Sigmoid colon (tissue), 7 donors: ENCODE data around the gene ADARB2. TPM values are rescaled to one million over a fixed set of nuclear protein-coding genes. Genes with fewer than 3 reads are reported as not detected.

ENCODE experiments used
- DNase-seq: peaks from one replicate; pipeline ENCODE4 v3.0.0-alpha.2; 2019
- H3K27ac ChIP-seq, 4 donors: fragments of 200-600 bp; sonication (generic); one replicate each; pipeline ENCODE4 v1.5.1; 2016 to 2019; ENCODE audit warnings: mild to moderate bottlenecking in 1 of 4
- H3K27me3 ChIP-seq, 3 donors: fragments of 200-600 bp; sonication (generic); one replicate each; pipeline ENCODE4 v1.5.1; 2019; ENCODE audit warnings: mild to moderate bottlenecking in 1 of 3
- H3K36me3 ChIP-seq, 4 donors: fragments of 200-600 bp; sonication (generic); one replicate each; pipeline ENCODE4 v1.5.1; 2016 to 2019
- H3K4me1 ChIP-seq, 4 donors: fragments of 200-600 bp; sonication (generic); one replicate each; pipeline ENCODE4 v1.5.1; 2017 to 2019
- H3K4me3 ChIP-seq, 4 donors: fragments of 200-600 bp; sonication (generic); one replicate each; pipeline ENCODE4 v1.5.1; 2017 to 2019; ENCODE audit warnings: mild to moderate bottlenecking in 2 of 4, moderate library complexity in 1 of 4
- H3K9me3 ChIP-seq, 4 donors: fragments of 200-600 bp in 3 of 4; sonication (generic) in 3 of 4; one replicate each; pipeline versions ENCODE4 v1.5.1 to v1.6.1; 2013 to 2019
- EP300 ChIP-seq, 4 donors: sonication (generic); formaldehyde crosslinking; IDR thresholded peaks; one replicate each; pipeline ENCODE4 v1.6.1; 2017; ENCODE audit warnings: antibody characterized with exemption in 4 of 4
- POLR2A ChIP-seq, 2 donors: fragments of 450-650 bp; IDR thresholded peaks; one replicate each; pipeline ENCODE4 v1.6.1; 2016; ENCODE audit warnings: antibody characterized with exemption in 2 of 2, mild to moderate bottlenecking in 2 of 2, moderate library complexity in 2 of 2
- POLR2AphosphoS5 ChIP-seq, 4 donors: sonication (generic); formaldehyde crosslinking; IDR thresholded peaks; one replicate each; pipeline ENCODE4 v1.6.1; 2017; ENCODE audit warnings: antibody characterized with exemption in 4 of 4
- WGBS, 2 donors: extraction: QIAGEN DNeasy Blood & Tissue Kit; methylation state at CpG; one replicate each; pipeline ENCODE4 v1.1.7; 2013; 5-methylcytosine and 5-hydroxymethylcytosine counted together
- intact Hi-C: fragments of 100-400 bp; cut with DNase I; formaldehyde crosslinking; loops from one replicate; pipeline ENCODE4 v1.15.1; 2023
- polyA plus RNA-seq, 3 donors: library from polyadenylated mRNA; stranded (reverse); fragments of 200-250 nt; gene quantifications; one replicate each; pipeline ENCODE4 v1.2.3, GENCODE V29; 2013
- total RNA-seq, 4 donors: library from RNA; depleted of rRNA; stranded (reverse); fragments of >200 nt; gene quantifications; one replicate each; pipeline ENCODE4 v1.1.0, GENCODE V29; 2016
- TF ChIP-seq, protein P1 (sequence below), 4 experiments: fragments of 450-650 bp in 3 of 4; fragments of 200-600 bp in 1 of 4; IDR thresholded peaks; one replicate each; pipeline ENCODE4 v1.5.1; 2016 to 2019; ENCODE audit warnings: antibody characterized with exemption in 4 of 4, mild to moderate bottlenecking in 3 of 4, moderate library complexity in 2 of 4
- donor health status: healthy with polysubstance abuse.
- donor health status: Bipolar disorder and iron deficiency.
- donor health status: healthy.

Gene ADARB2
- total and polyA plus RNA-seq, 7 donors = 0.60 to 5.9 (median 3.5) TPM; not detected in 1

DNA sequence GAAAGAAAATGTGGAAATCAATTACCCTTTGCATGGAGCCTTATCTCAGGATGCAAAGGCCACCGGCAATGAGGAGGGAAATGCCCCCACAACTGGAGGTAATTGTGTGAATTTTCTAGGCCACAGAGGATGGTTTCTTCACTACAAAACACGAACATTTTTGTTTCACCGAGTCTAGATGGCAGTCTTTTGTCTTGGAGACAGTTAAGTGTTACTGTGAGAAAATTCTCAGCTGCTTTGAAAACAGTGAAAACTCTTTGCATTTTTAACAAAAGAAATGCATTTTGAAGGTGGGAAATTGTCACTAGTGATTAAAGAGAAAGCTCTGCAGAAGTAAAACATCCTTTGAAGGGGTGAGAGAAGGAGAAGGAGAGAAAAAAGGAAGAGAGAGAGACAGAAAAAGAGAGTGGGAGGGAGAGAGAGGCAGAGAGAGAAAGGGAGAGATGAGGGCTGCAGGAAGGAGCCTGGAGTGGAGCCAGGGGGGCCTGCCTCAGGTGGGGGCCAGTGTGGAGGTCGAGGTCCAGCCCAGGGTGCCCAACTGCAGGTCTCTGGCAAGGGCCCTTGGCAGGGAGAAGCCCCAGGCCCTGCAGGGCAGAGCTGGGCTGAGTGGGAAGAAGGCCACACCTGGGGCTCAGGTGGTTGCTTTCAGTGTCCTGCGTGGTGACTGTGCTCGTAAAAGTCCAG lies 261.4 kb downstream of the ADARB2 start:
- TF ChIP-seq POLR2AphosphoS5 (IDR thresholded peaks at IDR 0.05) (no peak), POLR2A (IDR thresholded peaks at IDR 0.05) (no peak), EP300 (IDR thresholded peaks at IDR 0.05) (no peak)
- TF ChIP-seq, protein P1, sequence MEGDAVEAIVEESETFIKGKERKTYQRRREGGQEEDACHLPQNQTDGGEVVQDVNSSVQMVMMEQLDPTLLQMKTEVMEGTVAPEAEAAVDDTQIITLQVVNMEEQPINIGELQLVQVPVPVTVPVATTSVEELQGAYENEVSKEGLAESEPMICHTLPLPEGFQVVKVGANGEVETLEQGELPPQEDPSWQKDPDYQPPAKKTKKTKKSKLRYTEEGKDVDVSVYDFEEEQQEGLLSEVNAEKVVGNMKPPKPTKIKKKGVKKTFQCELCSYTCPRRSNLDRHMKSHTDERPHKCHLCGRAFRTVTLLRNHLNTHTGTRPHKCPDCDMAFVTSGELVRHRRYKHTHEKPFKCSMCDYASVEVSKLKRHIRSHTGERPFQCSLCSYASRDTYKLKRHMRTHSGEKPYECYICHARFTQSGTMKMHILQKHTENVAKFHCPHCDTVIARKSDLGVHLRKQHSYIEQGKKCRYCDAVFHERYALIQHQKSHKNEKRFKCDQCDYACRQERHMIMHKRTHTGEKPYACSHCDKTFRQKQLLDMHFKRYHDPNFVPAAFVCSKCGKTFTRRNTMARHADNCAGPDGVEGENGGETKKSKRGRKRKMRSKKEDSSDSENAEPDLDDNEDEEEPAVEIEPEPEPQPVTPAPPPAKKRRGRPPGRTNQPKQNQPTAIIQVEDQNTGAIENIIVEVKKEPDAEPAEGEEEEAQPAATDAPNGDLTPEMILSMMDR (IDR thresholded peaks at IDR 0.05) = no peak
- DNase-seq = no peak
- no peak overlapping the region for H3K4me3 ChIP-seq
- H3K36me3 ChIP-seq = no peaks in the 10 kb centered on the region
- no peak overlapping the region for H3K27ac ChIP-seq
- H3K27me3 ChIP-seq = peaks cover 0 to 8% (median 0%) of the 10 kb centered on the region in 3 donors
- 15 to 31% methylated on average over 6 of the region's 6 CpGs for WGBS, 2 donors
- H3K9me3 ChIP-seq = no peaks in the 10 kb centered on the region
- intact Hi-C loops = no loop called here
- H3K4me1 ChIP-seq = no peaks in the 10 kb centered on the region

DNA sequence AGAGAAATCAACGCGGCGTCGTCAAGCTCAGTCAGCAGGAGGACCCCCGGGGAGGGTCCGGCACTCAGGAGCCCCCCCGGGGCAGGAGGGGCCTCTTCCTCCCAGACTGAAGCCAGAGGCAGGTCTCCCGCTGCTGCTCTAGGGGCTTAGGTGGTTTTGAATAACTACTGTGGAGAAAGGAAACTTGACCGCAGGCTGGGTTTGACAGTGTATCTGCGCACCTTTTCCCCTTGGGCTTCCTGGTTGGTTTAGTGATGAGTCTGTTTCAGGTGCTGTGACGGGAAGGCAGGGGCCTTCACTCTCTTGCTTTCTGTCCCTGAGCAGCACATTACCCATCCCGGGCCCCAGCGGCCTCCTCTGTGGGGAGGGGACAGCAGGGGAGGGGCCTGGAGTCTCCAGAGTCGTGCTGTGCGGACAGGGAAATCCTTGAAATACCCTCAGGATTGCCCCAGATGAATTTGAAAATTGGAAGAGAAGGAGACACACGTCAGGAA lies 262.2 kb downstream of the ADARB2 start:
- Histone ChIP-seq H3K9me3 (no peaks in the 10 kb centered on the region), H3K4me3 (no peak overlapping the region), H3K36me3 (no peaks in the 10 kb centered on the region), H3K4me1 (no peaks in the 10 kb centered on the region), H3K27ac (no peak overlapping the region), H3K27me3 (peaks cover 0 to 8% (median 0%) of the 10 kb centered on the region in 3 donors)
- no peak for DNase-seq
- TF ChIP-seq, protein P1 (IDR thresholded peaks at IDR 0.05) = no peak
- no peak for TF ChIP-seq POLR2AphosphoS5 (IDR thresholded peaks at IDR 0.05)
- TF ChIP-seq EP300 (IDR thresholded peaks at IDR 0.05) = no peak
- TF ChIP-seq POLR2A (IDR thresholded peaks at IDR 0.05) = no peak
- intact Hi-C loops = no loop called here
- 30 to 56% methylated on average over 16 of the region's 16 CpGs for WGBS, 2 donors

DNA sequence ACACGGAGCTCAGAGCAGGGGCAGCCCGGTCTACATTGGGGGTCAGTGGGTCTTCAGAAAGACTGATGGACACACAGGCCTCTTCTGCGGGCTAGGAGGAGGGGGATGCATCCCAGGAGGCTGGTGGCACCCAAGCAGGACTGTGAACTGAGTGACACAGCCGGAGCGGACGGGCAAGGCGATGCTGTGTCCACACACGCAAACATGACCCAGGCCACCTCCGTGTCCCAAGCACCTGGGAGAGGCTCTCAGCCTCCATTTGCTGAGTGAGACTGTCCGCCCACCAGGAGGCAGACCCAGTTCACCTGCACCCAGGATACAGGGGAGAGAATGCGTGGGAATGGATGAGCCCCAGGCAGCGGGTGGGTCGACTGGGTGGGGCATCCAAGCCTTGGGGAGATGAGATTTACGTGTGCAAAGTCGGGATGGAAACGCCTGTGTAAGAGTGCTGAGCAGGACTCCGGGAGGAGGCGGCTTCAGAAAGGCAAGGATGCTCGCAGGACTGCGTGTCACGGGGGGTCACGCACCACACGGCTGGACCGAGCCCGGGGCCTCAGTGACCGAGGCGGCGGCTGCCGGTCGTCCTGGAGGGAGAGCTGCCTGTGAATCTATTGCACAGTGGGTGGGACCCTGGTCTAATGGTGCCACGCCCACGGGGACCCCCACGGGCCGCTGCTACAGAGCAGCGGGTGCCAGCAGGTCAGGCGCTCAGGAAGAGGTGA lies 262.8 kb downstream of the ADARB2 start:
- H3K27ac ChIP-seq = no peak overlapping the region
- no peak overlapping the region for H3K4me3 ChIP-seq
- intact Hi-C loops = no loop called here
- no peaks in the 10 kb centered on the region for H3K9me3 ChIP-seq
- 70 to 75% methylated on average over 36 of the region's 36 CpGs for WGBS, 2 donors
- TF ChIP-seq, protein P1 (IDR thresholded peaks at IDR 0.05) = no peak
- no peak for TF ChIP-seq POLR2AphosphoS5 (IDR thresholded peaks at IDR 0.05)
- TF ChIP-seq EP300 (IDR thresholded peaks at IDR 0.05) = no peak
- no peak for TF ChIP-seq POLR2A (IDR thresholded peaks at IDR 0.05)
- DNase-seq = no peak
- H3K4me1 ChIP-seq = no peaks in the 10 kb centered on the region
- H3K27me3 ChIP-seq = peaks cover 0 to 8% (median 0%) of the 10 kb centered on the region in 3 donors
- H3K36me3 ChIP-seq = no peaks in the 10 kb centered on the region

DNA sequence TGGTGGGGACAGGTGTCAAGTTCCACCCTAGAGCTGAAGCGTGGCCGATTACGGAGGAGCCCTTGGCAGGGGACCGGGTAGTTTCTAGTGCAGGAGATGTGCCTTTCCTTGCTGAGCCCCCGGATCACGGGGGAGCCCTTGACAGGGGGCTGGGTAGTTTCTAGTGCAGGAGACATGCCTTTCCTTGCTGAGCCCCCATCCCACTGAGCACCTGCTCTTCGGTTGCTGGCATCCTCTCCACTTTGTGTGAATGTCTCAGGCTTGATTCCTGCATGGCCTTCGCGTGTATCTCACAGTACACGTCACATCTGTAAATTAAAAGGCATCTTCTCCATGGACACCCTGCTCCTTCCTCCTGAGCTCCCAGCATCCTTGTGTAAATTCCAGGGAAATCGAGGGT lies 263.5 kb downstream of the ADARB2 start:
- H3K9me3 ChIP-seq = no peaks in the 10 kb centered on the region
- H3K4me1 ChIP-seq = no peaks in the 10 kb centered on the region
- WGBS, 2 donors = 80 to 84% methylated on average over 11 of the region's 11 CpGs
- intact Hi-C loops = no loop called here
- DNase-seq = no peak
- no peak overlapping the region for H3K4me3 ChIP-seq
- H3K27me3 ChIP-seq = peaks cover 0 to 11% (median 0%) of the 10 kb centered on the region in 3 donors
- H3K36me3 ChIP-seq = no peaks in the 10 kb centered on the region
- H3K27ac ChIP-seq = no peak overlapping the region
- no peak for TF ChIP-seq EP300 (IDR thresholded peaks at IDR 0.05)
- no peak for TF ChIP-seq POLR2AphosphoS5 (IDR thresholded peaks at IDR 0.05)
- TF ChIP-seq POLR2A (IDR thresholded peaks at IDR 0.05) = no peak
- TF ChIP-seq, protein P1 (IDR thresholded peaks at IDR 0.05) = no peak
